K562 (cell line): ENCODE results near the gene PPP1R16B. TPM values are rescaled to one million over a fixed set of nuclear protein-coding genes. Genes with fewer than 3 reads are reported as not detected.

Source experiments
- ATAC-seq: fragments of 200-7000 bp; cut with Tn5 transposase; 3 replicates; pipeline ENCODE4 v1.9.1; 2020; ENCODE audit warnings: moderate library complexity
- BruUV-seq: library from RNA; stranded (reverse); fragments of 400-500 nt; replicated peaks from 2 replicates; lab custom pipeline; 2021; lab: Mats Ljungman, UMichigan
- CTCF ChIA-PET: fragments of 300-600 bp; formaldehyde crosslinking; extraction: SDS; loops from one replicate; lab custom pipeline; 2021; ENCODE audit warnings: low intra/inter-chr PET ratio; lab: Yijun Ruan, JAX
- POLR2A ChIA-PET: fragments of 300-600, 350-650 bp; sonication (Branson Sonifier 250); formaldehyde crosslinking; extraction: SDS; loops from one replicate; lab custom pipeline; 2021; ENCODE audit warnings: antibody characterized with exemption, inconsistent platforms; lab: Yijun Ruan, JAX
- DNase-seq, 4 experiments: peaks; one replicate each; pipeline versions ENCODE4 v3.0.0 to v3.0.0-alpha.2; 2011 to 2018; ENCODE audit warnings: low spot score in 3 of 4, mixed read lengths in 3 of 4; ENCODE audit errors: extremely low read depth in 1 of 4
- FAIRE-seq: peaks from 2 replicates; lab custom pipeline; 2011; peaks lifted over from hg19 to GRCh38; lab: Jason Lieb, UNC
- H2AFZ ChIP-seq: 2 replicates; pipeline ENCODE4 v1.6.0; 2011; ENCODE audit warnings: low read depth, low read length, control low read depth, inconsistent platforms
- H3K27ac ChIP-seq: fragments of 200-600 bp; 3 replicates; pipeline ENCODE4 v1.8.0; 2011; ENCODE audit warnings: low read depth, mild to moderate bottlenecking, control low read depth, inconsistent platforms, low read length, moderate library complexity, mixed read lengths; ENCODE audit errors: extremely low read depth
- H3K27me3 ChIP-seq, 2 experiments: fragments of 300-600 bp in 1 of 2; 2 replicates in 1 of 2; 3 replicates in 1 of 2; pipeline versions ENCODE4 v1.6.0 to v1.8.0; 2011; ENCODE audit warnings: inconsistent platforms in 2 of 2, low read length in 2 of 2, mild to moderate bottlenecking in 1 of 2, mixed read lengths in 1 of 2, moderate library complexity in 1 of 2; ENCODE audit not compliant: control insufficient read depth in 2 of 2, insufficient read depth in 2 of 2
- H3K36me3 ChIP-seq: fragments of 300-600 bp; 3 replicates; pipeline ENCODE4 v1.8.0; 2011; ENCODE audit warnings: mild to moderate bottlenecking, low read length, inconsistent platforms; ENCODE audit not compliant: control insufficient read depth, insufficient read depth
- H3K4me1 ChIP-seq, 2 experiments: fragments of 200-600 bp in 1 of 2; replicated peaks in 1 of 2; 2 replicates in 1 of 2; 3 replicates in 1 of 2; pipeline versions ENCODE4 v1.5.1 to v1.8.0; 2011; ENCODE audit warnings: inconsistent platforms in 2 of 2, low read length in 2 of 2, mild to moderate bottlenecking in 1 of 2, mixed read lengths in 1 of 2, moderate library complexity in 1 of 2; ENCODE audit not compliant: control insufficient read depth in 2 of 2, insufficient read depth in 2 of 2
- H3K4me2 ChIP-seq: 2 replicates; pipeline ENCODE4 v1.6.1; 2011; ENCODE audit warnings: low read length, control low read depth, inconsistent platforms, mixed read lengths; ENCODE audit not compliant: insufficient read depth
- H3K4me3 ChIP-seq: fragments of 200-600 bp; sonication (generic), shearing (Covaris generic); 2 replicates; pipeline ENCODE4 v1.5.1; 2016; ENCODE audit warnings: control low read depth, inconsistent platforms
- H3K79me2 ChIP-seq: fragments of 200-600 bp; 3 replicates; pipeline ENCODE4 v1.8.0; 2011; ENCODE audit warnings: low read length, inconsistent platforms; ENCODE audit not compliant: control insufficient read depth, insufficient read depth
- H3K9ac ChIP-seq, 2 experiments: 2 replicates each; pipeline versions ENCODE4 v1.6.0 to v1.6.1; 2011; ENCODE audit warnings: low read depth in 2 of 2, low read length in 2 of 2, control low read depth in 1 of 2, inconsistent platforms in 1 of 2, mild to moderate bottlenecking in 1 of 2, mixed read lengths in 1 of 2; ENCODE audit not compliant: insufficient read depth in 1 of 2
- H3K9me1 ChIP-seq: one replicate; pipeline ENCODE4 v1.6.0; 2011; ENCODE audit warnings: inconsistent platforms, mild to moderate bottlenecking, low read length, moderate library complexity; ENCODE audit not compliant: control insufficient read depth, insufficient read depth
- H3K9me3 ChIP-seq: replicated peaks from 2 replicates; pipeline ENCODE4 v1.5.1; 2011; ENCODE audit warnings: low read depth, low read length, inconsistent platforms; ENCODE audit not compliant: control insufficient read depth, insufficient read depth
- H4K20me1 ChIP-seq: replicated peaks from 2 replicates; pipeline ENCODE4 v1.6.1; 2011; ENCODE audit warnings: low read length, inconsistent platforms, mixed read lengths; ENCODE audit not compliant: control insufficient read depth, insufficient read depth
- AFF1 ChIP-seq, 2 experiments: fragments of 450-650 bp; IDR thresholded peaks; 2 replicates each; pipeline ENCODE4 v1.6.1; 2018; ENCODE audit warnings: mild to moderate bottlenecking in 2 of 2, low read depth in 1 of 2; ENCODE audit not compliant: partially characterized antibody in 2 of 2
- BCOR ChIP-seq: fragments of 450-650 bp; IDR thresholded peaks from 2 replicates; pipeline ENCODE4 v1.6.1; 2016
- BHLHE40 ChIP-seq: IDR thresholded peaks from 2 replicates; pipeline ENCODE4 v1.6.1; 2011; ENCODE audit warnings: low read length, improper control_type of control experiment
- CBX2 ChIP-seq: fragments of 200-600 bp; sonication (generic); IDR thresholded peaks from one replicate; pipeline ENCODE4 v1.6.1; 2012; ENCODE audit warnings: mild to moderate bottlenecking, low read length, inconsistent platforms; ENCODE audit not compliant: insufficient read depth, poor library complexity, severe bottlenecking
- CHD2 ChIP-seq: IDR thresholded peaks from 2 replicates; pipeline ENCODE4 v1.6.1; 2011; ENCODE audit warnings: low read depth, low read length
- DIDO1 ChIP-seq: fragments of 450-650 bp; IDR thresholded peaks from 2 replicates; pipeline ENCODE4 v1.6.1; 2016; ENCODE audit warnings: low read depth, missing biosample characterization, missing genetic modification characterization
- EWSR1 ChIP-seq: fragments of 450-650 bp; IDR thresholded peaks from 2 replicates; pipeline ENCODE4 v1.6.1; 2018; ENCODE audit warnings: borderline replicate concordance, mild to moderate bottlenecking, low read depth, moderate library complexity; ENCODE audit not compliant: partially characterized antibody
- FOXJ3 ChIP-seq: sonication (generic); formaldehyde crosslinking; IDR thresholded peaks from 2 replicates; pipeline ENCODE4 v1.4.0; 2020; ENCODE audit warnings: mild to moderate bottlenecking, missing genetic modification reagents
- JUNB ChIP-seq: fragments of 450-650 bp; formaldehyde crosslinking; conservative IDR thresholded peaks from 2 replicates; pipeline ENCODE4 v1.4.0; 2020; ENCODE audit warnings: mild to moderate bottlenecking
- MEIS2 ChIP-seq: fragments of 450-650 bp; IDR thresholded peaks from 2 replicates; pipeline ENCODE4 v1.6.1; 2014; ENCODE audit warnings: mild to moderate bottlenecking; ENCODE audit not compliant: partially characterized antibody
- NFYB ChIP-seq: IDR thresholded peaks from 2 replicates; pipeline ENCODE4 v1.6.1; 2011; ENCODE audit warnings: mild to moderate bottlenecking, moderate library complexity; ENCODE audit not compliant: insufficient read length; ENCODE audit errors: extremely low read depth
- NONO ChIP-seq, 2 experiments: fragments of 200-400 bp in 1 of 2; fragments of 450-650 bp in 1 of 2; formaldehyde crosslinking in 1 of 2; IDR thresholded peaks; 2 replicates each; pipeline ENCODE4 v1.6.1; 2017; ENCODE audit warnings: low read depth in 2 of 2, mild to moderate bottlenecking in 2 of 2, moderate library complexity in 2 of 2, low read length in 1 of 2
- NR2F6 ChIP-seq: fragments of 450-650 bp; formaldehyde crosslinking; IDR thresholded peaks from 2 replicates; pipeline ENCODE4 v1.4.0; 2020; ENCODE audit warnings: mild to moderate bottlenecking
- WHSC1 ChIP-seq: IDR thresholded peaks from one replicate; pipeline ENCODE4 v1.6.1; 2012; ENCODE audit warnings: low read length, control low read depth, inconsistent platforms
- ZNF699 ChIP-seq: fragments of 250-450 bp; sonication (Bioruptor Pico); IDR thresholded peaks from 2 replicates; pipeline ENCODE4 v1.8.0; 2021; ENCODE audit warnings: mild to moderate bottlenecking, moderate library complexity; ENCODE audit not compliant: insufficient replicate concordance
- WGBS: fragments of 100-300 bp; shearing (Covaris generic); methylation state at CpG from one replicate; pipeline ENCODE4 v1.1.6; 2016; ENCODE audit warnings: low coverage, mixed read lengths; ENCODE audit not compliant: insufficient coverage; ENCODE audit errors: missing lambda C conversion rate; 5-methylcytosine and 5-hydroxymethylcytosine counted together
- in situ Hi-C: fragments of 300-500 bp; cut with MboI; formaldehyde crosslinking; loops from 4 replicates; pipeline ENCODE4 v1.15.0; 2018; ENCODE audit warnings: inconsistent platforms, mixed read lengths
- intact Hi-C: fragments of 100-400 bp; cut with micrococcal nuclease; formaldehyde crosslinking; loops from 2 replicates; pipeline ENCODE4 v1.14.2; 2022
- polyA plus RNA-seq, 8 experiments: library from polyadenylated mRNA; depleted of rRNA in 4 of 8; stranded (reverse) in 5 of 8; unstranded in 3 of 8; fragments of >200 nt; fragmentation: Nextera tagmentation in 2 of 8; fragmentation: Illumina TruSeq in 1 of 8; extraction: Ambion mirVana in 2 of 8; extraction: Trizol in 1 of 8; gene quantifications; 2 replicates each; pipeline versions ENCODE4 v1.2.1 to v1.2.3, GENCODE V29; 2011 to 2014; ENCODE audit warnings: inconsistent platforms in 1 of 8, missing spikeins in 1 of 8
- total RNA-seq, 7 experiments: library from RNA; depleted of rRNA in 6 of 7; stranded (reverse); fragments of >200 nt in 6 of 7; fragmentation: Illumina TruSeq in 2 of 7; extraction: Trizol in 2 of 7; gene quantifications; 2 replicates each; pipeline versions ENCODE4 v1.2.1 to v1.2.3, GENCODE V29; 2011 to 2021; ENCODE audit warnings: low replicate concordance in 1 of 7

The PPP1R16B gene
- total and polyA plus RNA-seq, 9 of the 15 experiments (the other 6 are each of a cell fraction or from before 2014, with no cell fraction given), result 1.5 to 11.5 (median 6.8) TPM

DNA sequence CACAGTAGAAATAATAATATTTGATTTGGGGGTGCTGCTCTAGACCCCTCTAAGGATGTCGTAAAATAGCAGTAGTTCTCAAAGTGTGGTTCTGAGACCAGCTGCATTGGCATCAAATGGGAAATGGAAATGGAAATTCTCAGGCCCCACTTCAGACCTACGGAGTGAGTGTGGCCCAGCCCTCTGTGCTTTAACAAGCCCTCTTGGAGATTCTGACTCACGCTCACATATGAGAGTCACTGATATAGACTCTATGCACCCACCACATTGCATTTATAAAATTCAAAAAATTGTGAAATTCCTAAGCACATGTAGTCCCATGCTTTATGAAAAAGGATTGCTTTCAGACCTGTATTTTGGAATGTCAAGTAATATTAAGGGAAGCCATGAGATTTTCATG lies 14.2 kb upstream of the PPP1R16B start:
- Histone ChIP-seq H3K27me3 (no peaks in the 10 kb centered on the region), H2AFZ (no peak overlapping the region), H3K4me1 (no peaks in the 10 kb centered on the region), H3K9me1 (no peaks in the 10 kb centered on the region), H4K20me1 (no peaks in the 10 kb centered on the region), H3K9me3 (no peaks in the 10 kb centered on the region), H3K36me3 (no peaks in the 10 kb centered on the region), H3K27ac (no peak overlapping the region), H3K79me2 (no peaks in the 10 kb centered on the region), H3K4me2 (no peak overlapping the region), H3K4me3 (no peak overlapping the region), H3K9ac (no peak overlapping the region)
- intact Hi-C loops, result loop anchor here (5.0 kb wide), 1 partner anchor 101 kb away; no protein-coding TSS in a partner anchor
- CTCF ChIA-PET, result interaction anchor here (1.1 kb wide), 1 partner anchor 102 kb away, joined by 3 read pairs; no protein-coding TSS in a partner anchor
- POLR2A ChIA-PET, result no interaction called here
- DNase-seq, result no peak
- in situ Hi-C loops, result no loop called here
- no peak for FAIRE-seq
- ATAC-seq, result no peak
- WGBS, result 42% methylated on average over 3 of the region's 3 CpGs
- no TSS peak for BruUV-seq
- no peak for TF ChIP-seq WHSC1
- TF ChIP-seq BHLHE40, result no peak
- TF ChIP-seq EWSR1, result no peak
- no peak for TF ChIP-seq NFYB
- no peak for TF ChIP-seq NONO (IDR thresholded peaks at IDR 0.05; ENCODE audit: low read depth in 2 of 2, low read length in 1 of 2)
- no peak for TF ChIP-seq CBX2
- no peak for TF ChIP-seq FOXJ3 (CRISPR knock-in tag)
- no peak for TF ChIP-seq CHD2
- no peak for TF ChIP-seq JUNB (CRISPR knock-in tag)
- TF ChIP-seq AFF1 (IDR thresholded peaks at IDR 0.05; ENCODE audit: low read depth in 1 of 2, partially characterized antibody in 2 of 2), result no peak
- no peak for TF ChIP-seq BCOR
- TF ChIP-seq DIDO1 (tag), result no peak
- no peak for TF ChIP-seq NR2F6 (CRISPR knock-in tag)
- TF ChIP-seq MEIS2, result no peak
- no peak for TF ChIP-seq ZNF699 (CRISPR knock-in tag)
